GM18867 (cell line): ENCODE data around the gene ABTB1.

Experiments
- ATAC-seq: cut with Tn5 transposase; IDR thresholded peaks from one replicate; pipeline ENCODE4 v1.9.1; 2021; ENCODE audit warnings: mild to moderate bottlenecking, moderate library complexity; ENCODE audit not compliant: unreplicated experiment

ABTB1 gene

GRCh38 chr3:127672429-127673190, at the start of gene ABTB1:
TSS of gene ABTB1 (plus strand) at chr3:127672952. CDS start at chr3:127673026, 74 bp downstream.
- peak; percentile 76 for ATAC-seq

DNA sequence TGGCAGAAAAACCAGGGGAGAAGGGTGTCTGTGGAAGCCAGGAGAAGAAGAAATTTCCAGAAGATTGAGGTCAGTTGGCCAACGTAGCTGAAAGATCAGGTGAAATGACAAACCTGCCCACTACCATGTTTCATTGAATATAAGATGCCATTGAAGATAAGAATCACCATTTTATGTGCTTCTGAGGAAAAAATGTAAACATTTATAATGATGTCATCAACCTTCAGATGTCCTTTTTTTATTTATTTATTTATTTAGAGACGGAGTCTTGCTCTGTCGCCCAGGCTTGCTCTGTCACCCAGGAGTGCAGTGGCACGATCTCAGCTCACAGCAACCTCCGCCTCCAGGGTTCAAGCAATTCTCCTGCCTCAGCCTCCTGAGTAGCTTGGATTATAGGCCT, 48.7 kb upstream of the ABTB1 start:
- no peak for ATAC-seq

- ATAC-seq = no peak
Observed at GRCh38 chr3:127625821-127626220, 46.9 kb upstream of the ABTB1 start.

DNA sequence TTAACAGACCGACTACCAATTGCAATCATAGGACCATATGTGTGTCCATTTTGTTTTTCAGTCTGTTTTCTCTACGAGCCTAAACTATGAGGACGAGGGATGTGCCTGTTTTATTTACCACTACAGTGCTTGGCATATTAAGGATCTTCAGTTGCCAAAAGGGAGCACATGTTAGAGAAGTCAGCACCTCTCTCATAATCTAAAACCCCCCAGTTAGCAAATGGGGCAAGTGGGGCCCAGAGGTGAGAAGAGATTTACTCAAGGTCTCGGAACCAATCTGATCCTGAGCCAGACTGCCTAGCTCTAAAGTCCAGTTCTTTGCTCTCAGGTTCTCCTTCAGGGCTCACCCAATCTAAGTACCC, 44.3 kb upstream of the ABTB1 start:
- ATAC-seq = no peak

DNA sequence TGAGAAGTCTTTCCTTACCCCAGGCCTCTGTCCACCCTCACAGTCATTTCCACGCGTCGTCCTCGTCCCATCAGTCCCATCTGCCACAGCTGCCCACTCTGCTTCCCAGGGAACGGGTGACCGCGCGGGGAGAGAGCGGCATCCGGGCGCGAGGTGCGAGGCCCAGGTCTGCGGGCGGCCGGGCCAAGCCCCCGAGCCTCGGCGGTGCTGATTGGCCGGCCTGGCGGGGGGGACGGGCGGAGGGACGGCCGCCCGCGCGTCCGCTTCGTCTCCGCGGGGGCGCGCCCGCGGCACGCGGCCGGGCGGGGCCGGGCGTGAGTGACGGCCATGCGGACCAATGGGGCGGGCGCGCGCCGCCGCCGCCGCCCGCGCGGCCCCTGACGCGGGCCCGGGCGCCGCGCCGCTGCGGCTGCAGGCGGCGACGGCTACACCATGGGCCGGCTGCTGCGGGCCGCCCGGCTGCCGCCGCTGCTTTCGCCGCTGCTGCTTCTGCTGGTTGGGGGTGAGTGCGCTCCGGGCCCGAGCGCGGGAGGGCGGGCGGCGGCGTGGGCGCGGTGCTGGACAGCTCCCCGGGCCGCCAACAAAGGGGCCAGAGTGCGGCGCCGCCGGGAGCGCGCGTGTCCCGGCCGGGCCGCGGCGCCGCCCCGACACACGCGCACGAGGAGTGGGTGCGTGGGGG, 43.8 kb upstream of the ABTB1 start, which contains the start of gene PODXL2:
Gene PODXL2, plus strand, starts transcription at position 398 of the 679 bp plus-strand sequence. Its CDS starts 35 bp downstream, at position 433.
- ATAC-seq = peak; percentile 58

GRCh38 chr3:127629467-127630403, 43.0 kb upstream of the ABTB1 start:
- peak; percentile 28 for ATAC-seq

- ATAC-seq = no peak
Observed at GRCh38 chr3:127630811-127631714, 41.7 kb upstream of the ABTB1 start.

- no peak for ATAC-seq
Observed at GRCh38 chr3:127632035-127632820, 40.5 kb upstream of the ABTB1 start.

GRCh38 chr3:127634653-127635052, 38.1 kb upstream of the ABTB1 start:
- ATAC-seq = no peak

- ATAC-seq = no peak
Observed at GRCh38 chr3:127637546-127637945, 35.2 kb upstream of the ABTB1 start.

DNA sequence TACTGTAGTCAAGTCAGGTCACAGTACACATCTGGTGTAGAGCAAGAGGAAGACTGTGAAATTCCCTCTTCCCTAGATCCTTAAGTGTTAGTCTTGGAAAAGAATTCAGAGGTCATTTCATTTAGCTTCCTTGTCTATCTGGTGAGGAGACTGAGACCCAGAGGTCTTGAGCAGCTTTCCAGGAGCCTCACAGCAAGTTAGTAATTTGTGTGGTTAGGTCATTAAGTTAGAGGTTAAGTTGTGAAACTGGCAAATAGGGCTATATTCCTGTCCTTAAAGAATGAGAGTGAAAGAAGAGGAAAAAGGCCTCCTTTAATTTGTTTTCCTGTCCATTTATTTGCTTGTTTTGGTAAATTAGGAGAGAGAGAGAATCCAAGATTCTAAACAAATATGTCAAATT, 34.8 kb upstream of the ABTB1 start:
- no peak for ATAC-seq

- no peak for ATAC-seq
Observed at GRCh38 chr3:127639173-127640041, 33.3 kb upstream of the ABTB1 start.

GRCh38 chr3:127640042-127640355, 32.8 kb upstream of the ABTB1 start:
- ATAC-seq = no peak

DNA sequence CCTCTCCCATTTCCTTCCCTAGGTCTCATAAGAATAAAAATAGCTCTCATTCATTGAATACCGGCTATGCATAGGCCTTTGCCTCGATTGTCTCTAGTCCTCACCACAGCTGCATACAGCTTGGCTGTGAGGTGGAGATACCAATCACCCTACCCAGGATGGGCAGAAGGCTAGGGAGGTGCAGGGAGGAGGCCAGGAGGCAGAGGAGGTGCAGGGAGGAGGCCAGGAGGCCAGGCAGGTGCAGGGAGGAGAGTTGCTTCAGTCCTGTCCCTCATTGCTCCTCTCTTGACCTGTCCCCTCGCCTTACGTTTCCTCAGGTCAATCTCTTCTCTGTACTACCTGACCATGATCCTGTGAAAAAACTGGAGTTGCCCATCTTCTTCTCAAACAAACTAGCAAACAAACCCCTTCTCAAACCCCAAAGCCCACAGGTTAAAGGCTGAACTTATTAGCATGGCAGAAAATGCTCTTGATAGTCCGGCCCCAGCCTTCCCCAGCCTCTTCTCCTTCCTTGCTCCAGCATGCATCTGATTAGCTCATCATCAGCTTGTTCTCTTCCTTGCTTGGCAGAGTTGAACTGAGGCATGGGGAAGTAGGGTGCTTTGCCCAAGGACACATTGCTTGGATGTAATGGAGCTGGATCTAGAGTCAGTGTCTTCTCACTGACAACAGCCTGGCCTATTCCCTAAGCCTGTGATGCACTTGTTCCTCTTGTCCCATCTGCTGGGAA, 27.9 kb upstream of the ABTB1 start:
- ATAC-seq = no peak

- ATAC-seq = no peak
Observed at GRCh38 chr3:127645371-127646015, 27.3 kb upstream of the ABTB1 start.

- ATAC-seq = no peak
Observed at GRCh38 chr3:127646501-127647046, 26.2 kb upstream of the ABTB1 start.

GRCh38 chr3:127647166-127647844, 25.4 kb upstream of the ABTB1 start:
- no peak for ATAC-seq
